Measurements from ENCODE around the gene KRTAP10-6. TPM values are rescaled to one million over a fixed set of nuclear protein-coding genes. Genes with fewer than 3 reads are reported as not detected.

The KRTAP10-6 gene, protein sequence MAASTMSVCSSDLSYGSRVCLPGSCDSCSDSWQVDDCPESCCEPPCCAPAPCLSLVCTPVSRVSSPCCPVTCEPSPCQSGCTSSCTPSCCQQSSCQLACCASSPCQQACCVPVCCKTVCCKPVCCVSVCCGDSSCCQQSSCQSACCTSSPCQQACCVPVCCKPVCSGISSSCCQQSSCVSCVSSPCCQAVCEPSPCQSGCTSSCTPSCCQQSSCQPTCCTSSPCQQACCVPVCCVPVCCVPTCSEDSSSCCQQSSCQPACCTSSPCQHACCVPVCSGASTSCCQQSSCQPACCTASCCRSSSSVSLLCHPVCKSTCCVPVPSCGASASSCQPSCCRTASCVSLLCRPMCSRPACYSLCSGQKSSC
- total RNA-seq = not detected in 2 replicates

DNA sequence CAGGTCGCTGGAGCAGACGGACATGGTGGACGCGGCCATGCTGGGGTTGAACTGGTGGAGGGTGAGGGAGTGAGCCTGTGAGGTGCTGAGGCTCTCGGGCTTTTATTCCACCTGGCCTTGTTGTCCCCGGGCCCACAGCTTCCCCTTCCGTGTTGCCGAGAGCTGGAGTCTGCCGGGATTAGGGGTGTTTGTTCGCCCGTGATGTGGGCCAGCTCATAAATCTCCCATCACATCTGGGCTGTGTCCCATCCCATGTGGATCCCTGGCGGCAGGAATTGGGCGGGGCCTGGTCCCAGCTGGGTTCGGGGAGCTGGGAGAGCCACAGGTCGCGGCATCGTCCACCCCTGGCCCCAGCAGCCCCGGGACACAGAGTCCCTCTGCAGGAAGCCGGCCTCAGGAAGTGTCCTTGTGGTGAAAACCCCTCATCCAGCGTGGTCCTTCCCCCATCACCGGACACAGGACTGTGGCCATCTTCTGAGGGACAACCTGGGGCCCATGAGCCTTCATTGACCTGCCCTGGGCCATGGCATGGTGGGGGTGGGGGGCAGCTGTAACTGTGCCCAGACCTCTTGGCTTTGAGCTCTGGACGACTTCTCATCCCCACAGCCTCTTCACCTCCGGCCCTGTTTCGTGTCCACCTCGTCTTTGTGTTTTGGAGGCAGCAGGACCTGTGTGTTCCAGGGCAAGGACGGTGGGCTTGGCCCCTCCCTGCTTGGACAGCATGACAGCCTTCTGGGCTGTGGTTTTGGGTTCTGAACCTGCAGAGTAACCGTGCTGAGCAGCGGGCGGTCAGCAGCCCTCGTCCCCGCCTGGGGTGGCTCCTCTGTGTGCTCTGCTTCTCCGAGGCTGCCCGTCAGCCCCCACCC is at the start of gene KRTAP10-6:
KRTAP10-6 (minus strand) TSS at position 60 of the 866 bp plus-strand sequence; CDS start at position 39, 21 bp downstream.

DNA sequence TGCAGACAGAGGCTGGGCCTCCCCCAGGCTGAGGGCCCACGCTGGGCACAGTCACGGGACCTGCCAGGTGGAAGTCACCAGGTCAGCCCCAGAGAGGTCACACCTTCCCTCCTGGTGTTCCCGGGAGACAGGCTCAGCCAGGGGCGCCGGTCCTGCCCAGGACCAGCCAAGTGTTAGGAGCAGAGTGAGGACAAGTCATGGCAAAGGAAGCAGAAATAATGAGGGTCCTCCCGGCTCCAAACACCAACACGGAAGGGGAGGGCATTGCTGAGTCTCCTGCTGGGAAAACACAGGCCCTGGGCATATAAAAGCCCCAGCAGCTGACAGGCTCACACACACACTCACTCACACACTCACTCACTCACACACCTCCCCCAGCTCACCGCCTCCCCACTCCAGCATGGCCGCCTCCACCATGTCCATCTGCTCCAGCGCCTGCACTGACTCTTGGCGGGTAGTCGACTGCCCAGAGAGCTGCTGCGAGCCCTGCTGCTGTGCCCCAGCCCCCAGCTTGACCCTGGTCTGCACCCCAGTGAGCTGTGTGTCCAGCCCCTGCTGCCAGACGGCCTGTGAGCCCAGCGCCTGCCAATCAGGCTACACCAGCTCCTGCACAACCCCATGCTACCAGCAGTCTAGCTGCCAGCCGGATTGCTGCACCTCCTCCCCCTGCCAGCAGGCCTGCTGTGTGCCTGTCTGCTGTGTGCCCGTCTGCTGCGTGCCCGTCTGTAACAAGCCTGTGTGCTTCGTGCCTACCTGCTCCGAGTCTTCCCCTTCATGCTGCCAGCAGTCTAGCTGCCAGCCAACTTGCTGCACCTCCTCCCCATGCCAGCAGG is 44.9 kb upstream of the KRTAP10-6 start, which contains the start of gene KRTAP10-10:
KRTAP10-10 (plus strand) TSS at position 339 of the 833 bp plus-strand sequence; CDS start at position 401, 62 bp downstream.

DNA sequence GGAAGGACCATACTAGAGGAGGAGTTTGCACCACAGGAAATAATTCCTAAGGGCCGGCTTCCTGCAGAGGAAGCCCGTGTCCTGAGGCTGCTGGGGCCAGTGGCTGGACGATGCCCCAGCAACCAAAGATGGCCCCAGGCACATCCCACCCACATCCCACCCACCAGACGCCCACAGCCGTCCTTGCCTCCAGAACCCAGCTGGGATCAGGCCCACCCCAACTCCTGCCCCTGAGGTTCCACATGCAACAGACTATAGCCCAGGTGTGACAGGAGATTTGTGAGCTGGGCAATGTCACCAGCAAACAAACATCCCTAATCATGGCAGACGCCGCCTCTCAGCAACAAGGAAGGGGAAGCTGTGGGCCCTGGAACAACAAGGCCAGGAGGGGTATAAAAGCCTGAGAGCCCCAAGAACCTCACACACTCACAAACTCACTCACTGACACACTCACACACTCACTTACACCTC is 34.4 kb upstream of the KRTAP10-6 start, which contains the start of gene KRTAP10-9:
KRTAP10-9 (plus strand) TSS at position 421 of the 471 bp plus-strand sequence. CDS start 79 bp downstream, outside the sequence.

DNA sequence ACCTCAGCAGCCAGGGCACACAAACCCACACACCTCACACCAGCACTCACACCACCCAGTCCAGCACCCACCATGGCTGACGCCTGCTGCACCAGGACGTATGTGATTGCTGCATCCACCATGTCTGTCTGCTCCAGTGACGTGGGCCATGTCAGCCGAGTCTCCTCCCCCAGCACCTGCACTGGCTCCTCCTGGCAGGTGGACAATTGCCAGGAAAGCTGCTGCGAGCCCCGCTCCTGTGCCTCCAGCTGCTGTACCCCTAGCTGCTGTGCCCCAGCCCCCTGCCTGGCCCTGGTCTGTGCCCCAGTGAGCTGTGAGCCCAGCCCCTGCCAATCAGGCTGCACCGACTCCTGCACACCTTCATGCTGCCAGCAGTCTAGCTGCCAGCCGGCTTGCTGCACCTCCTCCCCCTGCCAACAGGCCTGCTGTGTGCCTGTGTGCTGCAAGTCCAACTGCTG is 19.8 kb upstream of the KRTAP10-6 start, which contains the start of gene KRTAP10-8:
KRTAP10-8 (plus strand) TSS at position 51 of the 458 bp plus-strand sequence; CDS start at position 73, 22 bp downstream.

DNA sequence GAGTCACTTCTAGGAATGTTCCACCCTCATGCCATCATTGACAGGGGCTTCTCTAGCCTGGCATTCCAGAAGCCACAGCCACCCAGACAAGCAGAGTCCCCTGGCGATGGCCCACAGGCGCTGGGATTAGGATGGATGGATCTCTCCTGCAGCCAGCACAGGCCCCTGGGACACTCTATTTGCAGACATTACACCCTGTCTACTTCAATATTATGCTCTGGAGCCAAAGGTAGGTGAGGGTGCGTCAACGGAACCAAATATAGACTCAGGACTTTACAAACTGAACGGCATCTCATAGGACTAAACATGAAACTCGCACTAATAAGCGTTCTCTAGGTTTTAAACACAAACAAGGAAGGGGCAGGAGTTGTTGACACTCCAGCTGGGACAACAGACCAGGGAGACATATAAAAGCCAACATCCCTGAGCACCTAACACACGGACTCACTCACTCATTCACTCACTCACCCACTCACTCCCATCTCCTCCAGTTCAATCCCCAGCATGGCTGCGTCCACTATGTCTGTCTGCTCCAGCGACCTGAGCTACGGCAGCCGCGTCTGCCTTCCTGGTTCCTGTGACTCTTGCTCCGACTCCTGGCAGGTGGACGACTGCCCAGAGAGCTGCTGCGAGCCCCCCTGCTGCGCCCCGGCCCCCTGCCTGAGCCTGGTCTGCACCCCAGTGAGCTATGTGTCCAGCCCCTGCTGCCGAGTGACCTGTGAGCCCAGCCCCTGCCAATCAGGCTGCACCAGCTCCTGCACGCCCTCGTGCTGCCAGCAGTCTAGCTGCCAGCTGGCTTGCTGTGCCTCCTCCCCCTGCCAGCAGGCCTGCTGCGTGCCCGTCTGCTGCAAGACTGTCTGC is 8.0 kb upstream of the KRTAP10-6 start, which contains the start of gene KRTAP10-7:
KRTAP10-7 (plus strand) TSS at position 480 of the 861 bp plus-strand sequence; CDS start at position 505, 25 bp downstream.

DNA sequence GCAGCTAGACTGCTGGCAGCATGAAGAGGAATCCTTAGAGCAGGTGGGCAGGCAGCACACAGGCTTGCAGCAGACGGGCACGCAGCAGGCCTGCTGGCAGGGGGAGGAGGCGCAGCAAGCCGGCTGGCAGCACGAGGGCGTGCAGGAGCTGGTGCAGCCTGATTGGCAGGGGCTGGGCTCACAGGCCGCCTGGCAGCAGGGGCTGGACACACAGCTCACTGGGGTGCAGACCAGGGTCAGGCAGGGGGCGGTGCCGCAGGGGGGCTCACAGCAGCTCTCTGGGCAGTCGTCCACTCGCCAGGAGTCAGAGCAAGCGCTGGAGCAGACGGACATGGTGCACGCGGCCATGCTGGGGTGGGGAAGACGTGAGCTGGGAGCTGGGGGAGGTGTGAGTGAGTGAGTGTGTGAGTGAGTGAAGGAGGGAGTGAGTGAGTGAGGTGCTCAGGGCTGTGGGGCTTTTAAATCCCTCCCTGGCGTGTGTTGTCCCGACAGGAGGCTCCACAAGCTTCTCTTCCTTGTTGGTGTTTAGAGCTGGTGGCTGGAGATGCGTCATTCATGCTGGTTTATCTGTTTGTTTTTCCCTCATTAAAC is 12.0 kb downstream of the KRTAP10-6 start, which contains the start of gene KRTAP10-5:
KRTAP10-5 (minus strand) TSS at position 374 of the 591 bp plus-strand sequence; CDS start at position 348, 26 bp downstream.

DNA sequence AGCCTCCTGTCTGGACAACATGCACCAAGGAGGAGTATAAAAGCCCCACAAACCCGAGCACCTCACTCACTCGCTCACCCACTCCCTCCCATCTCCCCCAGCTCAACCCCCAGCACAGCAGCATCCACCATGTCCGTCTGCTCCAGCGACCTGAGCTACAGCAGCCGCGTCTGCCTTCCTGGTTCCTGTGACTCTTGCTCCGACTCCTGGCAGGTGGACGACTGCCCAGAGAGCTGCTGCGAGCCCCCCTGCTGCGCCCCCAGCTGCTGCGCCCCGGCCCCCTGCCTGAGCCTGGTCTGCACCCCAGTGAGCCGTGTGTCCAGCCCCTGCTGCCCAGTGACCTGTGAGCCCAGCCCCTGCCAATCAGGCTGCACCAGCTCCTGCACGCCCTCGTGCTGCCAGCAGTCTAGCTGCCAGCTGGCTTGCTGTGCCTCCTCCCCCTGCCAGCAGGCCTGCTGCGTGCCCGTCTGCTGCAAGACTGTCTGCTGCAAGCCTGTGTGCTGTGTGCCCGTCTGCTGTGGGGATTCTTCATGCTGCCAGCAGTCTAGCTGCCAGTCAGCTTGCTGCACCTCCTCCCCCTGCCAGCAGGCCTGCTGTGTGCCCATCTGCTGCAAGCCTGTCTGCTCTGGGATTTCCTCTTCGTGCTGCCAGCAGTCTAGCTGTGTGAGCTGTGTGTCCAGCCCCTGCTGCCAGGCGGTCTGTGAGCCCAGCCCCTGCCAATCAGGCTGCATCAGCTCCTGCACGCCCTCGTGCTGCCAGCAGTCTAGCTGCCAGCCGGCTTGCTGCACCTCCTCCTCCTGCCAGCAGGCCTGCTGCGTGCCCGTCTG is 18.5 kb downstream of the KRTAP10-6 start, which contains the start of gene KRTAP10-4:
KRTAP10-4 (plus strand) TSS at position 100 of the 827 bp plus-strand sequence; CDS start at position 130, 30 bp downstream.

DNA sequence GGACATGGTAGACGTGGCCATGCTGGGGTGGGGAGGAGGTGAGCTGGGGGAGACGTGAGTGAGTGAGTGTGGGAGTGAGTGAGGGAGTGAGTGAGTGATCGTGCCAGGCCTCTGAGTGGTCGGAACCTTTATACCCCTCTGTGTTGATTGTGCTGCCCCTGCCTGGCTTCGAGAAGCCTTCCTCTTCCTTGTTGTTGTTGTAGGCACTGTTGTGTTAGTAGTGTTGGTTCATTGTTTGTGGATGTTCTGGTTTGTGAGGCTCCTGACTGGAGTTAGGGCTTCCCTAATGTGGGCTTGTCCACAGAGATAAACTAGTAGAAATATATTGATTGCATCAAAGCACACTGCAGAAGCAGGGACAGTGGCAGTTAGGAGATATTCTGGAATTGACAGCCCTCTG is 33.6 kb downstream of the KRTAP10-6 start, which contains the start of gene KRTAP10-3:
KRTAP10-3 (minus strand) TSS at position 101 of the 400 bp plus-strand sequence; CDS start at position 21, 80 bp downstream.

DNA sequence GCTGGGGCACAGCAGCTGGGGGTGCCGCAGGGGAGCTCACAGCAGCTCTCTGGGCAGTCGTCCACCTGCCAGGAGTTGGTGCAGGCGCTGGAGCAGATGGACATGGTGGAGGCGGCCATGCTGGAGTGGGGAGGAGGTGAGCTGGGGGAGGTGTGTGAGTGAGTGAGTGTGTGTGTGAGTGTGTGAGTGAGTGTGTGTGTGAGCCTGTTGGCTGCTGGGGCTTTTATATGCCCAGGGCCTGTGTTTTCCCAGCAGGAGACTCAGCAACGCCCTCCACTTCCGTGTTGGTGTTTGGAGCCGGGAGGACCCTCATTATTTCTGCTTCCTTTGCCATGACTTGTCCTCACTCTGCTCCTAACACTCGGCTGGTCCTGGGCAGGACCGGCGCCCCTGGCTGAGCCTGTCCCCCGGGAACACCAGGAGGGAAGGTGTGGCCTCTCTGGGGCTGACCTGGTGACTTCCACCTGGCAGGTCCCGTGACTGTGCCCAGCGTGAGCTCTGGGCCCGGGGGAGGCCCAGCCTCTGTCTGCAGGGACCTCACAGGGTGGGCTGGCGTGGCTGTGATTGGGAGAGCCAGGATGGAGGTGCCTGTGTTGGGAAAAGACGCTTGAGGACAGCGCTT is 40.9 kb downstream of the KRTAP10-6 start, which contains the start of gene KRTAP10-2:
KRTAP10-2 (minus strand) TSS at position 166 of the 622 bp plus-strand sequence; CDS start at position 119, 47 bp downstream.

Other genes with a start within 250 kb of the KRTAP10-6 start
- under 0.01 TPM in 1 of 2 replicates, not detected in the other for gene TRPM2, start 238.9 kb downstream of the KRTAP10-6 start, total RNA-seq
- gene LRRC3, start 137.0 kb downstream of the KRTAP10-6 start, total RNA-seq = 0.22 and 0.26 TPM in 2 replicates
- not detected in 2 replicates for gene KRTAP10-1, start 52.3 kb downstream of the KRTAP10-6 start, total RNA-seq
- not detected in 2 replicates for gene KRTAP10-2, start 41.0 kb downstream of the KRTAP10-6 start, total RNA-seq
- not detected in 2 replicates for gene KRTAP10-3, start 33.7 kb downstream of the KRTAP10-6 start, total RNA-seq
- not detected in 2 replicates for gene KRTAP10-4, start 18.8 kb downstream of the KRTAP10-6 start, total RNA-seq
- gene KRTAP10-5, start 11.9 kb downstream of the KRTAP10-6 start, total RNA-seq = not detected in 2 replicates
- gene KRTAP10-7, start 8.1 kb upstream of the KRTAP10-6 start, total RNA-seq = not detected in 2 replicates
- not detected in 2 replicates for gene KRTAP10-8, start 19.6 kb upstream of the KRTAP10-6 start, total RNA-seq
- gene KRTAP10-9, start 34.6 kb upstream of the KRTAP10-6 start, total RNA-seq = not detected in 2 replicates
- not detected in 2 replicates for gene KRTAP10-10, start 44.9 kb upstream of the KRTAP10-6 start, total RNA-seq
- not detected in 2 replicates for gene KRTAP10-11, start 53.9 kb upstream of the KRTAP10-6 start, total RNA-seq
- not detected in 2 replicates for gene KRTAP12-4, start 62.2 kb upstream of the KRTAP10-6 start, total RNA-seq
- gene KRTAP12-3, start 65.4 kb upstream of the KRTAP10-6 start, total RNA-seq = not detected in 2 replicates
- gene KRTAP12-2, start 74.4 kb upstream of the KRTAP10-6 start, total RNA-seq = not detected in 2 replicates
- gene KRTAP12-1, start 89.7 kb upstream of the KRTAP10-6 start, total RNA-seq = not detected in 2 replicates
- not detected in 2 replicates for gene KRTAP10-12, start 104.7 kb upstream of the KRTAP10-6 start, total RNA-seq
- gene TSPEAR, start 119.1 kb upstream of the KRTAP10-6 start, total RNA-seq = not detected in 2 replicates
- 71.1 and 86.4 TPM in 2 replicates for gene UBE2G2, start 209.3 kb upstream of the KRTAP10-6 start, total RNA-seq
- 95.3 and 114 TPM in 2 replicates for gene SUMO3, start 225.6 kb upstream of the KRTAP10-6 start, total RNA-seq